Iris pigment epithelial cell (primary cell): ENCODE results near the gene CKAP2L.
"Not testable (repeated sequence)": the region's sequence is repeated elsewhere in the genome, so short reads cannot be mapped to it uniquely, and the experiment has no call there.

ENCODE experiments used
- DNase-seq: peaks from one replicate; pipeline ENCODE4 v3.0.0-alpha.2; 2011; ENCODE audit warnings: low read depth

The CKAP2L gene

GRCh38 chr2:112726487-112727190 lies 37.8 kb downstream of the CKAP2L start:
- peak; percentile 85 for DNase-seq

GRCh38 chr2:112725545-112726457 lies 38.6 kb downstream of the CKAP2L start:
- DNase-seq, result no peak

- no peak for DNase-seq
Measured at GRCh38 chr2:112724591-112725525, 39.6 kb downstream of the CKAP2L start.

GRCh38 chr2:112723995-112724394 lies 40.4 kb downstream of the CKAP2L start:
- DNase-seq, result no peak

- DNase-seq, result no peak
Measured at GRCh38 chr2:112723547-112723940, 40.9 kb downstream of the CKAP2L start.

GRCh38 chr2:112722816-112723546 lies 41.4 kb downstream of the CKAP2L start:
- no peak for DNase-seq

- no peak for DNase-seq
Measured at GRCh38 chr2:112721819-112722522, 42.4 kb downstream of the CKAP2L start.

GRCh38 chr2:112720785-112721184 lies 43.6 kb downstream of the CKAP2L start, which contains the start of gene NT5DC4:
Gene NT5DC4 (plus strand): TSS chr2:112721020. CDS start chr2:112721080, 60 bp downstream.
- DNase-seq, result no peak

- DNase-seq, result no peak
Measured at GRCh38 chr2:112718863-112719370, 45.5 kb downstream of the CKAP2L start.

GRCh38 chr2:112716826-112717352 lies 47.5 kb downstream of the CKAP2L start:
- DNase-seq, result not testable (repeated sequence)

- not testable (repeated sequence) for DNase-seq
Measured at GRCh38 chr2:112716094-112716493, 48.3 kb downstream of the CKAP2L start.

- peak; percentile 80 for DNase-seq
Measured at GRCh38 chr2:112714836-112715631, 49.4 kb downstream of the CKAP2L start.

- no peak for DNase-seq
Measured at GRCh38 chr2:112714331-112714730, 50.1 kb downstream of the CKAP2L start.

- no peak for DNase-seq
Measured at GRCh38 chr2:112713926-112714325, 50.5 kb downstream of the CKAP2L start.

- no peak for DNase-seq
Measured at GRCh38 chr2:112713585-112713925, 50.9 kb downstream of the CKAP2L start.

GRCh38 chr2:112712903-112713584 lies 51.4 kb downstream of the CKAP2L start:
- peak; percentile 71 for DNase-seq

GRCh38 chr2:112712465-112712864 lies 51.9 kb downstream of the CKAP2L start:
- no peak for DNase-seq

GRCh38 chr2:112710956-112711750 lies 53.3 kb downstream of the CKAP2L start:
- DNase-seq, result no peak
